AG09319 (cell line): ENCODE measurements around the gene CDK4.

Source experiments
- DNase-seq: peaks from one replicate; pipeline ENCODE4 v3.0.0-alpha.2; 2010; ENCODE audit warnings: low read depth; ENCODE audit errors: extremely low read depth
- CTCF ChIP-seq: IDR thresholded peaks from 2 replicates; pipeline ENCODE4 v1.5.1; 2011; ENCODE audit warnings: low read depth, mild to moderate bottlenecking, inconsistent platforms, low read length, moderate library complexity

CDK4 gene

DNA sequence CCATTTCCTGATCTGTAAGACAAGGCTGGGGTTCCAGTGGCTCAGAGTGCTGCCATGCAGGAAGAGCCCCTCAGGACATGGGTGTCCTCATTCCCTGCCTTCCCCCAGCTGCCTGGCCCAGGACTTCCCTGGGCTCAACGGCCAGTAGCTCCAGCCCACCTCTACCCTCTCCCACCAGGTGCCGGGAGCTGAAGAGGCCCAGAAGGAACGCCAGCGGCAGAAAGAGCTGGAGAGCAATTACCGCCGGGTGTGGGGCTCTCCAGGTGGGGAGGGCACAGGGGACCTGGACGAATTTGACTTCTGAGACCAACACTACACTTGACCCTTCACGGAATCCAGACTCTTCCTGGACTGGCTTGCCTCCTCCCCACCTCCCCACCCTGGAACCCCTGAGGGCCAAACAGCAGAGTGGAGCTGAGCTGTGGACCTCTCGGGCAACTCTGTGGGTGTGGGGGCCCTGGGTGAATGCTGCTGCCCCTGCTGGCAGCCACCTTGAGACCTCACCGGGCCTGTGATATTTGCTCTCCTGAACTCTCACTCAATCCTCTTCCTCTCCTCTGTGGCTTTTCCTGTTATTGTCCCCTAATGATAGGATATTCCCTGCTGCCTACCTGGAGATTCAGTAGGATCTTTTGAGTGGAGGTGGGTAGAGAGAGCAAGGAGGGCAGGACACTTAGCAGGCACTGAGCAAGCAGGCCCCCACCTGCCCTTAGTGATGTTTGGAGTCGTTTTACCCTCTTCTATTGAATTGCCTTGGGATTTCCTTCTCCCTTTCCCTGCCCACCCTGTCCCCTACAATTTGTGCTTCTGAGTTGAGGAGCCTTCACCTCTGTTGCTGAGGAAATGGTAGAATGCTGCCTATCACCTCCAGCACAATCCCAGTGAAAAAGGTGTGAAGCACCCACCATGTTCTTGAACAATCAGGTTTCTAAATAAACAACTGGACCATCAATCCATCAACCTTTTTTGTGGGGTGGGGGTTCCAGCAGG, 31.2 kb downstream of the CDK4 start:
- TF ChIP-seq CTCF: no peak
- DNase-seq: no peak

DNA sequence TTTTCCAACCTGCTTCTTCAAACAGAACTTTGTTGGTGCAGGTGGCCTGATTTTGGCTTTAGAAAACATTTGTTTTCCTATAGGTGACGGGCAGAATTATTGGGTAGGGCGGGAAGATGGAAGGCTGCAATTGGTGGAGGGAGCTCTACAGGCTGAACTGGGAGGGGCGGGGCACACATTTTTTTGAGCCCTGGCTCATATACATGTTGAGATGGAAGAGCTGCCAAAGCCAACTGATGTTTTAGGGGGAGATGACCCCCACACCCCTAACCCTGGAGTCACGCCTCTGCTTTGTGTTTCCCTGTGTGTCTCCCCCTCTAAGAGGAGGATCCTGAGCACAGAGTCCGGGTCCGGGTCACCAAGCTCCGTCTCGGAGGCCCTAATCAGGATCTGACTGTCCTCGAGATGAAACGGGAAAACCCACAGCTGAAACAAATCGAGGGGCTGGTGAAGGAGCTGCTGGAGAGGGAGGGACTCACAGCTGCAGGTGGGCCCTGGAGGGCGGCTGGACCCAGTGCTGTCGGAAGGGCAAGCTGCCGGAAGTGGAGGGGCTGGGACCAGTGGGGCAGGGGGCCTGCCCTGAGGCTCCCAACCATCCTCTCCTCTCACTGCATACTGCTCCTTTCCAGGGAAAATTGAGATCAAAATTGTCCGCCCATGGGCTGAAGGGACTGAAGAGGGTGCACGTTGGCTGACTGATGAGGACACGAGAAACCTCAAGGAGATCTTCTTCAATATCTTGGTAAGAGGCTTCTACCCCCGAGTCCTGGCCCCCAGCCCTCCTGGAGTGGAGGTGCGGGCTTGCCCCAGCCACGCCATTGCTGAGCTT, 32.1 kb downstream of the CDK4 start:
- no peak for TF ChIP-seq CTCF
- DNase-seq: no peak

DNA sequence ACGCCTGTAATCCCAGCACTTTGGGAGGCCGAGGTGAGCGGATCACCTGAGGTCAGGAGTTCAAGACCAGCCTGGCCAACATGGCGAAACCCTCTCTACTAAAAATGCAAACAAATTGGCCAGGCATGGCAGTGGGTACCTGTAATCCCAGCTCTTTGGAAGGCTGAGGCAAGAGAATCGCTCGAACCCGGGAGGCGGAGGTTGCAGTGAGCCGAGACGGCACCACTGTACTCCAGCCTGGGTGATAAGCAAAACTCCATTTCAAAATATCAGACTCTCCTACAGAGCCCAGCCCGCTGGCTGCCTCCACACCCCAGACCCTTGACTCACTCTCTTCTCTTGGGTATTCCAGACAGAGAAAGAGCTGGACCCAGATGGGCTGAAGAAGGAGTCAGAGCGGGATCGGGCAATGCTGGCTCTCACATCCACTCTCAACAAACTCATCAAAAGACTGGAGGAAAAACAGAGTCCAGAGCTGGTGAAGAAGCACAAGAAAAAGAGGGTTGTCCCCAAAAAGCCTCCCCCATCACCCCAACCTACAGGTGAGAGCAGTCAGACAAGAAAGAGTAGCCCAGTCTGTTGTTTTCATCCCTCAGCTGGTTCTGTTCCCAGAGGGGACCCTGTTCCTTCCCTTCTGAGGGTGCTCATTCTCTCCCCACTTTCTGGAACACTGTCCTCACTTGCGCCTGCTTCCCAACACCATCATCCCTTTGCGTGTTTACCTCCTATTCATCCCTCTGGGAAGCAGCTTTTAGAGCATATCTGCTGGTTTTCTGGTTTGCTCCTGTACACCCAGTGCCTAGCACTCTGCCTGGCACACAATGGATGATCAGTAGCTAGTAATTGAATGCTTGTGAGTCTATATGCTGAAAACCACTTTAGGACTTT, 33.2 kb downstream of the CDK4 start:
- DNase-seq: no peak
- no peak for TF ChIP-seq CTCF

- DNase-seq: no peak
- TF ChIP-seq CTCF: no peak
Measured at GRCh38 chr12:57717846-57718640, 34.1 kb downstream of the CDK4 start.

DNA sequence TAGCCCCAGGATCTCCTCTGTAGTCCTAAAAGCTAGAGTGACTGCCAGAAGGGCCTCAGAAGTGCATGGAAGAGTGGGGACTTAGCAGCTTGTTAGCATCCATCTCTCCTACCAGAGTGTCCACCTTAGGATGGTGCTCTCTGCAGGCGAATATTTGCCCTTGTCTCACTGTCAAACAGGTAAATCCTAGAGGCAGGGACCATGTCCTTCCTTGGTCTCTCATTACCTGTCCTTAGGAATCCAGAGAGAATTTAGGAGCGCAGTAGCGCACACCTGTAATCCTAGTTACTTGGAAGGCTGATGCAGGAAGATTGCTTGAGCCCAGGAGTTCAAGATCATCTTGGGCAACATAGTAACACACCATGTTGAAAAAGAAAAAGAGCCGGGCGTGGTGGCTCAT, 35.0 kb downstream of the CDK4 start:
- TF ChIP-seq CTCF: no peak
- no peak for DNase-seq

DNA sequence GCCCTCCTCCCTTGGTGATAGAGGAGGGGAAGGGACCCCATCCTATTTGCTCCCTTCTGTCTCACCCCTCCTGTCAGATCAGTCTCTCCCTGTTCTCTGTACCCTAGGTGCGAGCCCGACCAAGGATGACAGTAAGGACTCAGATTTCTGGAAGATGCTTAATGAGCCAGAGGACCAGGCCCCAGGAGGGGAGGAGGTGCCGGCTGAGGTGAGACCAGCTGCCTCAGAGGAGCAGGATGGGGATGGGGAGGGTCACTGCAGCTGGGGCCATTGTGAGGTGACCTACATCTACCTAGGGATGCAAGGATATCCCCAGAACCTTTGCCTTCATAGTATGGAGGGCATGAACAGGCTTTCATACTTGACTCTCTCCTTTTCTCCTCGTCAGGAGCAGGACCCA, 35.8 kb downstream of the CDK4 start:
- TF ChIP-seq CTCF: no peak
- no peak for DNase-seq
